ELR (cell line): ENCODE results near the gene PTGES2.
"Not testable (repeated sequence)": the region's sequence is repeated elsewhere in the genome, so short reads cannot be mapped to it uniquely, and the experiment has no call there.

Source experiments
- DNase-seq: peaks from one replicate; pipeline ENCODE4 v3.0.0-alpha.2; 2015; ENCODE audit warnings: low read depth

The PTGES2 gene

GRCh38 chr9:128118971-128119665, 8.4 kb downstream of the PTGES2 start:
- no peak for DNase-seq

GRCh38 chr9:128118472-128118857, 9.1 kb downstream of the PTGES2 start:
- DNase-seq = no peak

GRCh38 chr9:128117613-128118471, 9.7 kb downstream of the PTGES2 start:
- DNase-seq = peak; percentile 88

GRCh38 chr9:128116104-128117083, 11.1 kb downstream of the PTGES2 start:
- no peak for DNase-seq

- DNase-seq = no peak
Measured at GRCh38 chr9:128115187-128116103, 12.1 kb downstream of the PTGES2 start.

GRCh38 chr9:128114326-128115186, 13.0 kb downstream of the PTGES2 start:
- no peak for DNase-seq

- no peak for DNase-seq
Measured at GRCh38 chr9:128113526-128114325, 13.8 kb downstream of the PTGES2 start.

GRCh38 chr9:128111726-128112125, 15.8 kb downstream of the PTGES2 start:
- not testable (repeated sequence) for DNase-seq

GRCh38 chr9:128109050-128109709, 18.3 kb downstream of the PTGES2 start:
- no peak for DNase-seq

GRCh38 chr9:128108269-128109049, 19.1 kb downstream of the PTGES2 start:
- DNase-seq = no peak

- DNase-seq = no peak
Measured at GRCh38 chr9:128107468-128108268, 19.9 kb downstream of the PTGES2 start.

- no peak for DNase-seq
Measured at GRCh38 chr9:128106940-128107467, 20.5 kb downstream of the PTGES2 start.

GRCh38 chr9:128106181-128106939, 21.2 kb downstream of the PTGES2 start:
- no peak for DNase-seq

GRCh38 chr9:128105538-128106175, 21.9 kb downstream of the PTGES2 start:
- no peak for DNase-seq

- DNase-seq = no peak
Measured at GRCh38 chr9:128104171-128104618, 23.3 kb downstream of the PTGES2 start.
